ENCODE data around the gene RNF121.

- TF ChIP-seq CTCF (IDR thresholded peaks at IDR 0.05): no peak
- no peak for TF ChIP-seq POLR2A (IDR thresholded peaks at IDR 0.05)
Observed at GRCh38 chr11:71990701-71991100, 61.9 kb downstream of the RNF121 start.
